Measurements from ENCODE around the gene PGA4. TPM values are rescaled to one million over a fixed set of nuclear protein-coding genes. Genes with fewer than 3 reads are reported as not detected.
"Not testable (repeated sequence)": the region's sequence is repeated elsewhere in the genome, so short reads cannot be mapped to it uniquely, and the experiment has no call there.

The PGA4 gene
- total RNA-seq, 1 experiment from 2014 or later = not detected

DNA sequence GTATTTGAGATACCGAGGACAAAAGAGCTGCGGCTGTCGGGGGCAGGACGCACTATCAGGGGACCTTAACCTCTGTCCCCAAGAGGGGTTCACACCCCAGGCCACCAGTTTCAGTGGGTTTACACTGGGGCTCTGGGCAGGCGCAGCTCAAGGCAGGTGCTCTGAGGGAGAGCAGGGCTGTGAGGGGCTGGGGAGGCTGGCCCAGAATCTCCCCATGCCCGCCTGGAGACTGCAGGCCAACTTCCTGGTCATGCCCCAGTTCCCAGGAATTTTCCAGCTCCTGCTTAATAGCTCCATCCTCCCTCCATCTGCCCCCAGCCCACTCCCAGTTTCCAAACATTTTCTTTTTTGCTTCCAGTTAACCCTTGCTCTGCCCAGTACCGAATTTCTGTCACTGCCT, 26.4 kb upstream of the PGA4 start:
- Mint-ChIP-seq H3K4me3 (ENCODE audit: unreplicated experiment) (no peak overlapping the region), H3K9me3 (ENCODE audit: unreplicated experiment) (no peaks in the 10 kb centered on the region), H3K27me3 (ENCODE audit: insufficient read depth, unreplicated experiment) (peaks cover 50% of the 10 kb centered on the region), H3K36me3 (ENCODE audit: insufficient read depth, unreplicated experiment) (no peaks in the 10 kb centered on the region), H3K4me1 (ENCODE audit: insufficient read depth, unreplicated experiment) (no peaks in the 10 kb centered on the region), H3K27ac (ENCODE audit: low read depth, unreplicated experiment) (no peak overlapping the region)
- ChIA-PET CTCF (interaction anchor here (1.3 to 1.4 kb wide), 2 partner anchors 9 to 365 kb away, joined by 4 to 10 read pairs; no protein-coding TSS in a partner anchor), POLR2A (no interaction called here)
- intact Hi-C loops (cut with micrococcal nuclease) = no loop called here
- no TSS peak for BruUV-seq (replicated peaks)
- TF ChIP-seq, protein P1, sequence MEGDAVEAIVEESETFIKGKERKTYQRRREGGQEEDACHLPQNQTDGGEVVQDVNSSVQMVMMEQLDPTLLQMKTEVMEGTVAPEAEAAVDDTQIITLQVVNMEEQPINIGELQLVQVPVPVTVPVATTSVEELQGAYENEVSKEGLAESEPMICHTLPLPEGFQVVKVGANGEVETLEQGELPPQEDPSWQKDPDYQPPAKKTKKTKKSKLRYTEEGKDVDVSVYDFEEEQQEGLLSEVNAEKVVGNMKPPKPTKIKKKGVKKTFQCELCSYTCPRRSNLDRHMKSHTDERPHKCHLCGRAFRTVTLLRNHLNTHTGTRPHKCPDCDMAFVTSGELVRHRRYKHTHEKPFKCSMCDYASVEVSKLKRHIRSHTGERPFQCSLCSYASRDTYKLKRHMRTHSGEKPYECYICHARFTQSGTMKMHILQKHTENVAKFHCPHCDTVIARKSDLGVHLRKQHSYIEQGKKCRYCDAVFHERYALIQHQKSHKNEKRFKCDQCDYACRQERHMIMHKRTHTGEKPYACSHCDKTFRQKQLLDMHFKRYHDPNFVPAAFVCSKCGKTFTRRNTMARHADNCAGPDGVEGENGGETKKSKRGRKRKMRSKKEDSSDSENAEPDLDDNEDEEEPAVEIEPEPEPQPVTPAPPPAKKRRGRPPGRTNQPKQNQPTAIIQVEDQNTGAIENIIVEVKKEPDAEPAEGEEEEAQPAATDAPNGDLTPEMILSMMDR (IDR thresholded peaks at IDR 0.05; ENCODE audit: unreplicated experiment) = no peak
- no peak for DNase-seq (ENCODE audit: unreplicated experiment)

DNA sequence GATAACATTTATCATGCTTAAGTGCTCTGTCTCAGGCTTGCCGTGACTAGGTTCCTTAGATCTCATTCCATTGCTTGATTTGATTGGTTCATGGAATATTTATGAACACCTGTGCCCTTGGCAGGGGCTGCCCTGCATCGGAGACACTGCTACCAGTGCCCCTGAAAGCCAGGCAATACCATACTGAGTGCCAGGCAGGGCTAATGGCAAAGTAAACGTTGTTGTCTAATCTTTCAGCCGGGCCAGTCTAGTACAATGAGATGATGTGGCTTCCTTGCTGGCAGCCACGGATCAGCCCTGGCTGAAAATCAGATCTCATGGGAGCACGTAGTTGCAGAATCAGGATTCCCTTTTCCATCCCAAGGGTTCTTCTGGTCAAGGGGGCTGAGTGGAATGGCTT, 23.8 kb upstream of the PGA4 start:
- BruUV-seq (replicated peaks) = no TSS peak
- Mint-ChIP-seq H3K36me3 (ENCODE audit: insufficient read depth, unreplicated experiment) (no peaks in the 10 kb centered on the region), H3K9me3 (ENCODE audit: unreplicated experiment) (no peaks in the 10 kb centered on the region), H3K27me3 (ENCODE audit: insufficient read depth, unreplicated experiment) (peaks cover 72% of the 10 kb centered on the region), H3K27ac (ENCODE audit: low read depth, unreplicated experiment) (no peak overlapping the region), H3K4me3 (ENCODE audit: unreplicated experiment) (no peak overlapping the region), H3K4me1 (ENCODE audit: insufficient read depth, unreplicated experiment) (no peaks in the 10 kb centered on the region)
- ChIA-PET CTCF (interaction anchor here (1.1 kb wide), 1 partner anchor 39 kb away, joined by 3 read pairs; no protein-coding TSS in a partner anchor), POLR2A (no interaction called here)
- TF ChIP-seq, protein P1 (IDR thresholded peaks at IDR 0.05; ENCODE audit: unreplicated experiment) = no peak
- intact Hi-C loops (cut with micrococcal nuclease) = no loop called here
- DNase-seq (ENCODE audit: unreplicated experiment) = no peak

DNA sequence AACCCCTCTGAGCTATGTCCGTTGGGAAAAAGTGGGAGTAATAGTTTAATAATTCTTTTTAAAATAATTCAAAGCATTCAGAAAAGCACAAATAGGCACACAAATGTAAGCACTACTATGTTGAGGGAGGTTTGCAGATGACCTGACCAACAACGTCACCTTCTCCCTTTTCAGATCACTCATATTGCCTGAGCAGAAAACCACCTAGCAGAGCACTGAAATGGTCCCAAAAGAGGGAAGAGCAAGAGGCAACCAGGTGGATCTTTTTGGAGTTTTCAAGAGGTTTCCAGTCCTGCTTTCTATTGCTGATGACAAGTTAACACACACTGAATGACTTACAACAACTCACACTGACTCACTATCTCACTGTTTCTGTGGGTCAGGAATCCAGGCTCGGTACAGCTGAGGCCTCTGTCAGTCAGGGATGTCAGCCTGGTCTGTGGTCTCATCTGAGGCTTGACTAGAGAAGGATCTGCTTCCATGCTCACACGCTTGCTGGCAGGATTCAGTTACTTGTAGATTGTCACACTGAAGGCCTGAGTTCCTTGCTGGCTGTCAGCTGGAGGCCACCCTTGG, 23.1 kb upstream of the PGA4 start:
- H3K27me3 Mint-ChIP-seq (ENCODE audit: insufficient read depth, unreplicated experiment) = peaks cover 73% of the 10 kb centered on the region
- no peak overlapping the region for H3K27ac Mint-ChIP-seq (ENCODE audit: low read depth, unreplicated experiment)
- TF ChIP-seq, protein P1 (IDR thresholded peaks at IDR 0.05; ENCODE audit: unreplicated experiment) = no peak
- BruUV-seq (replicated peaks) = no TSS peak
- CTCF ChIA-PET = interaction anchor here (1.1 kb wide), 1 partner anchor 40 kb away, joined by 3 read pairs; no protein-coding TSS in a partner anchor
- H3K9me3 Mint-ChIP-seq (ENCODE audit: unreplicated experiment) = no peaks in the 10 kb centered on the region
- intact Hi-C loops (cut with micrococcal nuclease) = no loop called here
- no peak for DNase-seq (ENCODE audit: unreplicated experiment)
- H3K4me1 Mint-ChIP-seq (ENCODE audit: insufficient read depth, unreplicated experiment) = no peaks in the 10 kb centered on the region
- POLR2A ChIA-PET = no interaction called here
- H3K4me3 Mint-ChIP-seq (ENCODE audit: unreplicated experiment) = no peak overlapping the region
- no peaks in the 10 kb centered on the region for H3K36me3 Mint-ChIP-seq (ENCODE audit: insufficient read depth, unreplicated experiment)

DNA sequence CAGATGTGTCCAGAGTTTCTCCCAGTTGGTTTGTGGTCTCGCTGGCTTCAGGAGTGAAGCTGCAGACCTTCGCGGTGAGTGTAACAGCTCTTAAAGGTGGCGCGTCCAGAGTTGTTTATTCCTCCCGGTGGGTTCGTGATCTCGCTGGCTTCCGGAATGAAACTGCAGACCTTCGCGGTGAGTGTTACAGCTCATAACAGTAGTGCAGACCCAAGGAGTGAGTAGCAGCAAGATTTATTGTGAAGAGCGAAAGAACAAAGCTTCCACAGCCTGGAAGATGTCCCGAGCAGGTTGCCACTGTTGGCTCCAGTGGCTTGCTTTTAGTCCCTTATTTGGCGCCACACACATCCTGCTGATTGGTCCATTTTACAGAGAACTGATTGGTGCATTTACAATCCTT, 20.7 kb upstream of the PGA4 start:
- ChIA-PET POLR2A (no interaction called here), CTCF (interaction anchor here (0.6 to 1.0 kb wide), 2 partner anchors 14 to 937 kb away, joined by 3 to 5 read pairs; no protein-coding TSS in a partner anchor)
- no peaks in the 10 kb centered on the region for H3K4me1 Mint-ChIP-seq (ENCODE audit: insufficient read depth, unreplicated experiment)
- intact Hi-C loops (cut with micrococcal nuclease) = no loop called here
- no TSS peak for BruUV-seq (replicated peaks)
- DNase-seq (ENCODE audit: unreplicated experiment) = no peak
- H3K9me3 Mint-ChIP-seq (ENCODE audit: unreplicated experiment) = no peaks in the 10 kb centered on the region
- no peaks in the 10 kb centered on the region for H3K36me3 Mint-ChIP-seq (ENCODE audit: insufficient read depth, unreplicated experiment)
- no peak overlapping the region for H3K4me3 Mint-ChIP-seq (ENCODE audit: unreplicated experiment)
- no peak overlapping the region for H3K27ac Mint-ChIP-seq (ENCODE audit: low read depth, unreplicated experiment)
- TF ChIP-seq, protein P1 (IDR thresholded peaks at IDR 0.05; ENCODE audit: unreplicated experiment) = no peak
- peaks cover 66% of the 10 kb centered on the region for H3K27me3 Mint-ChIP-seq (ENCODE audit: insufficient read depth, unreplicated experiment)

DNA sequence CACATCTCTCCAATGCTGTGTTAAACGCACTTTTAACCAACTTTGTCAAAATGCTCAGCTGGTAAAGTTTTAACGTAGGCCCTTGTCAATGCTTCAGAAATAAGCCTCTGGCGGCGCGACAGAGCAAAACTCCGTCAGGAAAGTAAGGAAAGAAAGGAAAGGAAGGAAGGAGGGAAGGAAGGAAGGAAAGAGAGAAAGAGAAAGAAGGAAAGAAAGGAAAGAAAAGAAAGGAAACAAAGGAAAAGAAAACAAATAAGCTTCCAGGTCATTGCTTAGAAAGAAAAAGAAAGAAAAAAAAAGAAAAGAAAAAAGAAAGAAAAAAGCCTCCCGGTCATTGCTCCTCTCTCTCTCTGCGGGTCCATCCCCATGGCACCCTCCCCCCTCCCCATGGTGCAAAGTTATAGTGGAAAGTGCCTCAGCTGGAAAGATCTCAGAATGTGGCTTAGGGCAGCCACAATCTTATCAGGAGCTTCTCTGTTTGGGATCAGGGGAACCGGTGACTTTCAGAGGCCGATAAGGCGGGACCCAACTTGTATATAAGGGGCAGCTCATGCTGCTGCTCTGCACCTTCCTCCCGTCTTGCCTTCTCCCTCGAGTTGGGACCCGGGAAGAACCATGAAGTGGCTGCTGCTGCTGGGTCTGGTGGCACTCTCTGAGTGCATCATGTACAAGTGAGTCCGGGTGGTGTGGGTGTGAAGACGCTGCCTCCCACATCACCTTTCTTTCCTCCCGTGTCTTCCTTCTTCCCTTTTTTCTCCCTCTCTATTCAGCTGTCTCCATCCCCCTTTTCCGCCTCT, 19.0 kb upstream of the PGA4 start, which contains the start of gene PGA3:
PGA3 (plus strand) TSS at position 566 of the 797 bp plus-strand sequence; CDS start at position 616, 50 bp downstream.
- CTCF ChIA-PET = interaction anchor here (0.6 to 0.7 kb wide), 2 partner anchors 47 to 433 kb away, joined by 3 to 4 read pairs; no protein-coding TSS in a partner anchor
- intact Hi-C loops (cut with micrococcal nuclease); H3K9me3 Mint-ChIP-seq (ENCODE audit: unreplicated experiment); BruUV-seq (replicated peaks); H3K27ac Mint-ChIP-seq (ENCODE audit: low read depth, unreplicated experiment); DNase-seq (ENCODE audit: unreplicated experiment); H3K4me1 Mint-ChIP-seq (ENCODE audit: insufficient read depth, unreplicated experiment); POLR2A ChIA-PET; H3K4me3 Mint-ChIP-seq (ENCODE audit: unreplicated experiment); H3K36me3 Mint-ChIP-seq (ENCODE audit: insufficient read depth, unreplicated experiment): not testable (repeated sequence)
- H3K27me3 Mint-ChIP-seq (ENCODE audit: insufficient read depth, unreplicated experiment) = peaks cover 54% of the 10 kb centered on the region

DNA sequence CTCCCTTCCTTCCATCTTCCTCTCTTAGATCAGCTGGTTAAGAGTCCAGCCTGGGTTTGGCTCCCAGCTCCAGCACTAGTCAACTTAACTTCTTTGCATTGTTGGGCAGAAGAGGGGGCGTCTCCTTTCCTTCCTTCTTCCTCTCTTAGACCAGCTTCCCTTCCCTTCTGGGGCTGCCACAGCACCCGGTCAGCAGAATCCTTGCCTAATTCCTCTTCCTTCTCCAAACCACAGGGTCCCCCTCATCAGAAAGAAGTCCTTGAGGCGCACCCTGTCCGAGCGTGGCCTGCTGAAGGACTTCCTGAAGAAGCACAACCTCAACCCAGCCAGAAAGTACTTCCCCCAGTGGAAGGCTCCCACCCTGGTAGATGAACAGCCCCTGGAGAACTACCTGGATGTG, 18.3 kb upstream of the PGA4 start:
- peaks cover 54% of the 10 kb centered on the region for H3K27me3 Mint-ChIP-seq (ENCODE audit: insufficient read depth, unreplicated experiment)
- H3K36me3 Mint-ChIP-seq (ENCODE audit: insufficient read depth, unreplicated experiment); H3K9me3 Mint-ChIP-seq (ENCODE audit: unreplicated experiment); BruUV-seq (replicated peaks); H3K27ac Mint-ChIP-seq (ENCODE audit: low read depth, unreplicated experiment); H3K4me3 Mint-ChIP-seq (ENCODE audit: unreplicated experiment); POLR2A ChIA-PET; intact Hi-C loops (cut with micrococcal nuclease); H3K4me1 Mint-ChIP-seq (ENCODE audit: insufficient read depth, unreplicated experiment); CTCF ChIA-PET; DNase-seq (ENCODE audit: unreplicated experiment): not testable (repeated sequence)
